ENCODE measurements around the gene MFNG. TPM values are rescaled to one million over a fixed set of nuclear protein-coding genes. Genes with fewer than 3 reads are reported as not detected.

The MFNG gene
- total and polyA plus RNA-seq, 2 donors (not counting 1 experiment from before 2014, with no cell fraction given) = 95.9 to 125 TPM

DNA sequence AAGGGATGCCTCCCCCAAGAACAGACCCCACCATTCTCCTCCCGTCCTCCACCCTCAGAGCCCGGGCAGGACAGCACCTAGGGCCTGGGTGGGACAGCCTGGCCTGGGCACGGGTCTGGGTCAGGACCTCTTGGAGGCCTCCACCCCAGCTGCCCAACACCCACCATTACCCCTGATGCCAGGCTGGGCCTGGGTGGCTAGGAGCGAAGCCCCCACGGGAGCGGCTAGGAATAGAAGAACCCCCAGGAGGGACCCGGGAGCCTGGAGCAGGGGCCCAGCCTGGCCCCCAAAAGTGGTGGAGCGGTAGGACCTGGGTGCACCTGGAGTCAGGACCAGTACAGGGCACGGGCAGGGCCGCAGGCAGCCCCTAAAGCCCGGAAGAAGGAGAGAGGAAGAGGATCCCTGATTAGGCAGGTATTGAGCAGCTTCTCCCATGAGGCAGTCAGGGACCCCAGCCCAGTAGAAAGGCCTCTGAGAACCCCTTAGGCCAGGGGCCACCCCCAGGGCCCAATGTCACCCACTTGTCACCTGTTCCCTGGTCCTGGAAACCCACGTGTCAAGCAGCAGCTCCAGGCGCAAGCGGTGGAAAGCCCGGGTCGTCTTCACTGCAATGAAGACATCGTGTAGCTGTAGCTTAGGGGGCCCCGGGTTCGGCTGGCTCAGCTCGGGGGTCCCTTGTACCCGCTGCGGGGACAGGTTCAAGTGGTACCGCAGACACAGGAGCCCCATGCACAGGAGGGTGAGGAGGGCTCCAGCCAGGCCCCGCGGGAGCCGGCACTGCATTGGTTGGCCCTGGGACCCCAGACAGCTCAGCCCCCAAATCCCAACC, 575 bp downstream of the MFNG start:
- no peaks in the 10 kb centered on the region for H3K9me3 Mint-ChIP-seq (ENCODE audit: insufficient read depth)
- ChIA-PET POLR2A (interaction anchor here (0.6 to 1.5 kb wide), 5 partner anchors 14 to 204 kb away, joined by 3 to 5 read pairs (median 3); partner anchors contain the start of gene GGA1), CTCF (interaction anchor here (0.5 to 3.2 kb wide), 11 partner anchors 13 to 169 kb away, joined by 3 to 34 read pairs (median 4); no protein-coding TSS in a partner anchor)
- H3K4me1 Mint-ChIP-seq = peaks cover 57% of the 10 kb centered on the region
- WGBS (ENCODE audit: insufficient coverage) = under 1% methylated on average over 23 of the region's 26 CpGs
- peak overlapping the region; percentile 98 for H3K27ac Mint-ChIP-seq
- peaks cover 24 to 47% of the 10 kb centered on the region in 2 donors for H3K4me1 ChIP-seq (ENCODE audit: control insufficient read depth in 2 of 2, insufficient read depth in 2 of 2, low read length in 2 of 2)
- peak overlapping the region; percentile 83 for H3K9ac ChIP-seq (ENCODE audit: low read length)
- H3K36me3 ChIP-seq (replicated peaks in 1 of 2; ENCODE audit: control extremely low read depth in 1 of 2, control insufficient read depth in 1 of 2, extremely low read depth in 1 of 2, insufficient read depth in 2 of 2, low read length in 1 of 2) = peaks cover 0 to 17% of the 10 kb centered on the region in 2 experiments
- DNase-seq (peak; percentile 58), ATAC-seq (ENCODE audit: low read depth) (peak; percentile 5)
- no peaks in the 10 kb centered on the region for H3K27me3 Mint-ChIP-seq
- H3K27me3 ChIP-seq (replicated peaks in 1 of 4; ENCODE audit: control extremely low read depth in 1 of 4, control insufficient read depth in 3 of 4, insufficient read depth in 4 of 4, low read length in 3 of 4) = no peaks in the 10 kb centered on the region
- peak overlapping the region; percentile 70 to 93 for H3K27ac ChIP-seq (ENCODE audit: low read length in 2 of 2)
- peaks cover 38% of the 10 kb centered on the region for H4K20me1 ChIP-seq (ENCODE audit: control insufficient read depth, insufficient read depth, low read length, poor library complexity, severe bottlenecking)
- intact Hi-C loops (cut with micrococcal nuclease) = loop anchor here (1.0 to 10.0 kb wide), 4 partner anchors 13 to 711 kb away; partner anchors contain the start of gene IFT27
- peaks cover 94% of the 10 kb centered on the region for H3K79me2 ChIP-seq (ENCODE audit: control insufficient read depth, insufficient read depth, low read length)
- H3K4me3 ChIP-seq (ENCODE audit: control extremely low read depth in 1 of 5, extremely low read depth in 1 of 5, insufficient read depth in 1 of 5, low read depth in 2 of 5, low read length in 4 of 5) = peak overlapping the region; percentile 63 to 91 (median 80)
- H3K9me3 ChIP-seq (ENCODE audit: control extremely low read depth in 1 of 3, control insufficient read depth in 2 of 3, insufficient read depth in 1 of 3, low read length in 2 of 3) = no peaks in the 10 kb centered on the region
- TF ChIP-seq EZH2 (IDR thresholded peaks at IDR 0.05; ENCODE audit: borderline replicate concordance, insufficient read depth, low read depth, low read length, poor library complexity, severe bottlenecking) = no peak
- TF ChIP-seq CTCF (IDR thresholded peaks at IDR 0.05) = no peak
- peak overlapping the region; percentile 98 for H3K4me3 Mint-ChIP-seq
- peak overlapping the region; percentile 71 for H2AFZ ChIP-seq (ENCODE audit: insufficient read depth, low read depth, low read length, poor library complexity, severe bottlenecking)
- H3K4me2 ChIP-seq (replicated peaks; ENCODE audit: low read depth, low read length, poor library complexity, severe bottlenecking) = peak overlapping the region; percentile 99

All from B cell (primary cell).